ENCODE measurements around the gene PLA2G4E.

DNA sequence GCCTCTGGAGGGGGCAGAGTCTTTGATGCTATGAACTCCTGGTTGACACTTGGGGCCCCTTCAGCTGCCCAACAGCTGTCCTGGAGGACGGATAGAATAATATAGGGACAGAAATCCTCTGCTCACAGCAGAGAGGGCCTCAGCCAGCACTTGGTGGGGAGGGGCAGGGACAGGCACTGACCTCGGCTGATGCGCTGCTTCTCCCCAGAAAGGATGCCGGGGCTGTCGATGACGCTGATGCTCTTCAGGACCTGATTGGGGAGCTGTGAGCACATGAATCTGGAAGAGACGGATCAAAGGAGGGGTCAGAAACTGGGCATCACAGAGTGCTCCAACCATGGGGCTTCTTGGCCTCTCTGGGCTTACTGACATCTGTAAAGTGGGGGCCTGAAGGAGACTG is 78.0 kb downstream of the PLA2G4E start:
- TF ChIP-seq, protein P1, sequence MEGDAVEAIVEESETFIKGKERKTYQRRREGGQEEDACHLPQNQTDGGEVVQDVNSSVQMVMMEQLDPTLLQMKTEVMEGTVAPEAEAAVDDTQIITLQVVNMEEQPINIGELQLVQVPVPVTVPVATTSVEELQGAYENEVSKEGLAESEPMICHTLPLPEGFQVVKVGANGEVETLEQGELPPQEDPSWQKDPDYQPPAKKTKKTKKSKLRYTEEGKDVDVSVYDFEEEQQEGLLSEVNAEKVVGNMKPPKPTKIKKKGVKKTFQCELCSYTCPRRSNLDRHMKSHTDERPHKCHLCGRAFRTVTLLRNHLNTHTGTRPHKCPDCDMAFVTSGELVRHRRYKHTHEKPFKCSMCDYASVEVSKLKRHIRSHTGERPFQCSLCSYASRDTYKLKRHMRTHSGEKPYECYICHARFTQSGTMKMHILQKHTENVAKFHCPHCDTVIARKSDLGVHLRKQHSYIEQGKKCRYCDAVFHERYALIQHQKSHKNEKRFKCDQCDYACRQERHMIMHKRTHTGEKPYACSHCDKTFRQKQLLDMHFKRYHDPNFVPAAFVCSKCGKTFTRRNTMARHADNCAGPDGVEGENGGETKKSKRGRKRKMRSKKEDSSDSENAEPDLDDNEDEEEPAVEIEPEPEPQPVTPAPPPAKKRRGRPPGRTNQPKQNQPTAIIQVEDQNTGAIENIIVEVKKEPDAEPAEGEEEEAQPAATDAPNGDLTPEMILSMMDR (IDR thresholded peaks at IDR 0.05), result no peak
- no peak for TF ChIP-seq POLR2AphosphoS5 (IDR thresholded peaks at IDR 0.05)

Measured in breast epithelium (tissue), 3 donors.